ENCODE results near the gene GDPD3. TPM values are rescaled to one million over a fixed set of nuclear protein-coding genes. Genes with fewer than 3 reads are reported as not detected.

Gene GDPD3
- total RNA-seq, 1 donor from 2014 or later, result not detected

DNA sequence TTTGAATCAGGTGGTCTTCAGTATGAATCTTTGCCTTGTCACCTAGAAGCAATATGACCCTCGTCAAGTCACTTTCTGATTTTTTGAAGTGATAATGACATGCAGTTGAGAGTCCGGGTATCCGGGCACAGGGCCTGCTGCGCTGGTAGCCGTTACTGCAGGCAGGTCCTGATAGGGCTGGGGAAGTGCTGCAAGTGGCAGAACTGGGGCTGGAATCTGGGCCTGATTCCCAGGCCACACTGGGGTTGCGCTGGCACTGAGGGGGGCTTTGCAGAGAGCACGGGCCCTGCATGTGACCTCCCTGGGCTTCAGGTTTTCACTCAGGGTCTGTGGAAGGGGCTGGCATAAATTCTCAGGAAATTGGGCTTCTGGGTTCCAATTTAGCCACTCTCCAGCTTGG, 34.6 kb downstream of the GDPD3 start:
- DNase-seq (ENCODE audit: low spot score), result no peak

- DNase-seq (ENCODE audit: low spot score), result no peak
Measured at GRCh38 chr16:30077656-30078055, 35.7 kb downstream of the GDPD3 start.

DNA sequence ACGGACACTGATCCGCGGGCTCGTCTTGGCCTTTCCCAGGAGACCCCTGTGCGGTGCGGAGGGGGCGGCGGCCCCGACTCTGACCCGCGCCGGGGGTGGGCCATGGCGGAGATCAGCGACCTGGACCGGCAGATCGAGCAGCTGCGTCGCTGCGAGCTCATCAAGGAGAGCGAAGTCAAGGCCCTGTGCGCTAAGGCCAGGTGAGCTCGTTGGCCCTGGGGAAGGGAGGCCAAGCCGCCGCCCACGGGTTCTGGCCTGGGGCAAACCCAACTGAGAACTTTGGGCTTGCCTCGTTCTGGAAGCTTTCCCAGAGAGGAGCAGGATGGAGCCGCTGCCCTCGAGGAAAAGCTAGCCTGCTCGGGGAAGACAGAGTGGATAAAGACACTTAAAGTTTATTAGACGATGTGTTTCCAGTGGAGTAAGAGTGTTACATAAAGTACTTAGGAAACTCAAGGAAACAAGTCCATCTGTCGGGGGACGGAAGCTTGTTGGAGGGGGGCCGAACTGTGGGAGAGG, 37.0 kb downstream of the GDPD3 start:
- no peak for DNase-seq (ENCODE audit: low spot score)

DNA sequence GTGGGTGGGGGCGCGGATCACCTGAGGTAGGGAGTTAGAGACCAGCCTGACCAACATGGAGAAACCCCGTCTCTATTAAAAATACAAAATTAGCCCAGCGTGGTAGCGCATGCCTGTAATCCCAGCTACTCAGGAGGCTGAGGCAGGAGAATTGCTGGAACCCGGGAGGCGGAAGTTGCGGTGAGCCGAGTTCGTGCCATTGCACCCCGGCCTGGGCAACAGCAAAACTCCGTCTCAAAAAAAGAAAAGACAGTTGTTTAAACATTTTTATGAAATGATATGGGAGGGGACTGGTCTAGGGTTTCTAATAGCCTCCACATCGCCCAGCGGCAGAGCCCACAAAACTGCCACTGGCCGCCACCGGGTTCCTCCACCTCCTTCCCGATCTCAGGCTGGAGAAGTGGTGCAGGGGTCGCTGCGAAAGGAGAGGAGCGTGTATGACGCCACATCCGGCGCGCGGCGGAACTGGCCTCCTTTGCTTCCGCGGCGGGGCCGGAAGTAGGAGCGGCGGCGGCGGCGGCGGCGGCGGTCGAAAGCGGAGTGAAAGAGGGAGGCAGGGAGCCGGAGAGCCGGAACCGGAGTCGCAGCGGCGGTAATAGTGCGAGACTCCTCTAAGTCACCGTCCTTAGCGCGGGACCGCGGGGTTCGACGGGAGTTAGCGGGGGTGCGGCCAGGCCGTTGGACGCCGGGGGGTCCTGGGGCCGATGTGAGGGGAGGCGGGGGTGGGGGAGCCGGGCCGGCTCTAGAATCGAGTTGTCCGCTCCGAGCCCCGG, 37.6 kb downstream of the GDPD3 start, which contains the start of gene PPP4C:
Gene PPP4C (plus strand): TSS at position 492 of the 773 bp plus-strand sequence. CDS start 384 bp downstream, outside the sequence.
- peak; percentile 92 for DNase-seq (ENCODE audit: low spot score)

DNA sequence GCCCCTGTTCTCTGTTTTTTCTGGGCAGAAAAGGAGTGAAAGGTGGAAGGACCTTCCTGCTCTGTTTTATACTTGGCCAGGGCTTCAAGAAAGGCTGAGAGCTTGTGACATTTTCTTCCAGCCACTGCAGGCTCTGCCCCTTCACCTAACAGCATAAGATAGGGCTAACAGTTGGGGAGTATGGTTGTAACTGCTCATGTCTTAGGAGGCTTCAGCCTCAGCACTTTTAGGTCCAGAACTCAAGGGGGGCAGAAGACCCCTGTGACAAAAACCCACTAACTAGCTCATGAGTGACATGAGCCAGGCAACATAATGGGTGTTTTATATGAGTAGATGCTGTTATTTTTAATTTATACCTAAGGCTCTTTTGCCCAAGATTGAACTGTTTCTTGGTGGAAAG, 42.8 kb downstream of the GDPD3 start:
- DNase-seq (ENCODE audit: low spot score), result no peak

DNA sequence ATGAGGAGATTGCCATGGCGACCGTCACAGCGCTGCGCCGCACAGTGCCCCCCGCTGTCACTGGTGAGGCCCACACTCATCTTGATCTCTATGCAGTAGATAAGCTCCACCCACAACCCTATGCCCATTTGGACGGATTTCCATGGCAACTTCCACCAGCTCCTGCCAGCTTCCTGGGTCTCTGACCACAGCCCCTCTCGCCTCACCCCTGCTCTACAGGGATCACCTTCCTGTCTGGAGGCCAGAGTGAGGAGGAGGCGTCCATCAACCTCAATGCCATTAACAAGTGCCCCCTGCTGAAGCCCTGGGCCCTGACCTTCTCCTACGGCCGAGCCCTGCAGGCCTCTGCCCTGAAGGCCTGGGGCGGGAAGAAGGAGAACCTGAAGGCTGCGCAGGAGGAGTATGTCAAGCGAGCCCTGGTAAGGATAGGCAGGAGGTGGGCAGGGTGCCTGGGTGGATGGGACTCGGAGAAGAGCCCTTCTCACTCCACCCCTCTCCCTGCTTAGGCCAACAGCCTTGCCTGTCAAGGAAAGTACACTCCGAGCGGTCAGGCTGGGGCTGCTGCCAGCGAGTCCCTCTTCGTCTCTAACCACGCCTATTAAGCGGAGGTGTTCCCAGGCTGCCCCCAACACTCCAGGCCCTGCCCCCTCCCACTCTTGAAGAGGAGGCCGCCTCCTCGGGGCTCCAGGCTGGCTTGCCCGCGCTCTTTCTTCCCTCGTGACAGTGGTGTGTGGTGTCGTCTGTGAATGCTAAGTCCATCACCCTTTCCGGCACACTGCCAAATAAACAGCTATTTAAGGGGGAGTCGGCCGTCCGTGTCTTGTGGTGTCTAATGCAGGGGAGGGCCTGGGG, 43.5 kb downstream of the GDPD3 start:
- DNase-seq (ENCODE audit: low spot score), result no peak

DNA sequence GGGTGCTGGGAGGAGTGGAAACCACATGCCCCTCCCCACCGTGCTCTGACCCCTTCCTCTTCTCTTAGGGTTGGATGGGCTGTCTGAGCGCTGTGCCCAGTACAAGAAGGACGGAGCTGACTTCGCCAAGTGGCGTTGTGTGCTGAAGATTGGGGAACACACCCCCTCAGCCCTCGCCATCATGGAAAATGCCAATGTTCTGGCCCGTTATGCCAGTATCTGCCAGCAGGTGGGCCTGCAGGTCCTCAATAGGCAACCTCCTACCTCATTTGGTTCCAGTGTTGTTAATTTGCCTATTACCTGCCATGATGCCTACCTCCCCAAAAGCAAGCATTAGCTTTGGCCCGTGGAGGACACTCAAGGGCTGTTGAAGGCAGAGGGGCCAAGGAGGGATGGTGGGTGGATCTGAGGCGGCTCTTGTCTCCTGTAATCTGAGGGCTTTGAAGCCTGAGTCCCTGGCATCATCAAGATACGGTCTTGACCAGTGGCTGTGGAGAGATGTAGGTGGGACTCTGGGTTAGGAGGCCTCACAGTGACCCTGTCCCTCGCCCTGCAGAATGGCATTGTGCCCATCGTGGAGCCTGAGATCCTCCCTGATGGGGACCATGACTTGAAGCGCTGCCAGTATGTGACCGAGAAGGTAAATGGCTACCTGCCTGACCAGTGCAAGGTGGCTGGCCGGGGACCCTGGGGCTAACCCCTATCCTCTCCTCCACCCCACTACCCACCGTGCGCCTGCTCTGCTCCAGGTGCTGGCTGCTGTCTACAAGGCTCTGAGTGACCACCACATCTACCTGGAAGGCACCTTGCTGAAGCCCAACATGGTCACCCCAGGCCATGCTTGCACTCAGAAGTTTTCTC, 44.4 kb downstream of the GDPD3 start:
- no peak for DNase-seq (ENCODE audit: low spot score)

DNA sequence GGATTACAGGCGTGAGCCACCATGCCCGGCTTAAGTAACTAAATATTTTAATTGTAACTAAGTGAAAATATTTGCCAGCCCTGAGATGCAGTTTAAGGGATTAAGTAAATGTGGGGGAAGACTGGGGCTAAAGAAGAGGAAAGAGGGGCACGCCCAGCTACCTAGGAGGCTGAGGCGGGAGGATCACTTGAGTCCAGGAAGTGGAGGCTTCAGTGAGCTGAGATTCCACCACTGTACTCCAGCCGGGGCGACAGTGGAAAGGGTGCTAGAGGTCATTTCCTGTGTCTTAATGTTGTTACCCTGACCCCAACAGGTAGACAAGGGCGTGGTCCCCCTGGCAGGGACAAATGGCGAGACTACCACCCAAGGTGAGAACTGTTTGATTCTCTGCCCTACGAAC, 45.0 kb downstream of the GDPD3 start:
- DNase-seq (ENCODE audit: low spot score), result no peak

GRCh38 chr16:30067584-30067916, 45.8 kb downstream of the GDPD3 start:
- DNase-seq (ENCODE audit: low spot score), result no peak

DNA sequence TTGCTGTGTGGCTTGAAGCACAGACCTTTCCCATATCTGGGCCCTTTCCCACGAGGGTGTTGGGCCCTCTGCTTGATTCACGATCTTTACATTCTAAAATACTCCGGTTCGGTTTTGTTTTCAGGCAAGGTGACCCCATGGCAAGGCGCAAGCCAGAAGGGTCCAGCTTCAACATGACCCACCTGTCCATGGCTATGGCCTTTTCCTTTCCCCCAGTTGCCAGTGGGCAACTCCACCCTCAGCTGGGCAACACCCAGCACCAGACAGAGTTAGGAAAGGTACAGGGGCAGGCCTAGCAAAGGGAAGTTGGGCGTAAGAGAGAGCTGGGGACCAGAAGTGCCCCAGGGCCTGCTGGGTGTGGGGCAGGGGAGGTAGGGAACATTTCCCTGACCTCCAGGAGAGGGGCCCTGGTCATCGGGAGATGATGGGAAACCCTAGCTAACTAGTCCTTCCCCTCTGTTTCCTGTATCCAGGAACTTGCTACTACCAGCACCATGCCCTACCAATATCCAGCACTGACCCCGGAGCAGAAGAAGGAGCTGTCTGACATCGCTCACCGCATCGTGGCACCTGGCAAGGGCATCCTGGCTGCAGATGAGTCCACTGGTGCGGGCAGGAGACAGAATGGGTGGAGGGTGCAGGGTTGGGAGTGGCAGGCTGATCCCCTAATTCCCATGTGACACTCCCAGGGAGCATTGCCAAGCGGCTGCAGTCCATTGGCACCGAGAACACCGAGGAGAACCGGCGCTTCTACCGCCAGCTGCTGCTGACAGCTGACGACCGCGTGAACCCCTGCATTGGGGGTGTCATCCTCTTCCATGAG, 46.4 kb downstream of the GDPD3 start:
- DNase-seq (ENCODE audit: low spot score), result no peak

- no peak for DNase-seq (ENCODE audit: low spot score)
Measured at GRCh38 chr16:30065943-30066760, 47.2 kb downstream of the GDPD3 start.

- peak; percentile 99 for DNase-seq (ENCODE audit: low spot score)
Measured at GRCh38 chr16:30065102-30065942, 48.0 kb downstream of the GDPD3 start, which contains the start of gene ALDOA. Gene ALDOA (plus strand): TSS chr16:30065760. CDS start chr16:30066898, 1,138 bp downstream.

GRCh38 chr16:30064729-30065101, 48.6 kb downstream of the GDPD3 start:
- no peak for DNase-seq (ENCODE audit: low spot score)

DNA sequence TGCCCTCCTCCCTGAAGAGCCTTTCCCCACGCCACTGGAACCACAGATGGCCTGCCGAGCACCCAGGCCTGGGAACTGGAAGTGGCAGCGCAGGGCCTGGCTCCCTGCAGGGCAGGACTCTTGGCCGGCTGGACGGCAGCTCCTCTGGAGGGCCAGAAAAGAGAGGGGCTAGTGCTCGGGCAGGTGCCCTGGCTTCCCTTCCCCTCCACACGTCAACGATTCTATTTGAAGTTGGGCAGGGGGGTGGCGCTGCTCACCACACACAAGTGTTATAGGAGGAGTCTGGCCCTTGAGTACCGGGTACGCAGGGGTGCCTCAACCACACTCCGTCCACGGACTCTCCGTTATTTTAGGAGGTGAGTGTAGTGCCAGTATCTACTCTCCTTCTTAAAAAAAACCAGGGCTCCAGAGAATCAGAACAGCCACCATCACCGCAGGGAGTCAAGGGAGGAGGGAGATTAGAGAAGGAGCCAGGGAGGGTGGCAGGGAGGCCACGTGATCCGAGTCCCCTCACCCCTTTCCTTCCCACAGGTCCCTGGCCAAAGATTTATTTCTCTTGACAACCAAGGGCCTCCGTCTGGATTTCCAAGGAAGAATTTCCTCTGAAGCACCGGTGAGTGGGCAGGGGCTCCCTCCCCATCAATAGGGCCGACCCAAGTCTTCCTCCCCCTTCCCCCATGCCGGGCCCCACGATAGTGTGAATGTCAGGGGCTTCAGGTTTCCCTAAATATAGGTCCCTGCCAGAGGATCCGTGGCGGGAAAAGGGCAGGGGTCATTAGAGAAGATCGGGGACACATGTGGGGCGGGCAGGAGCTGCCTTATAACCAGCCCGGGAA, 49.2 kb downstream of the GDPD3 start:
- DNase-seq (ENCODE audit: low spot score), result peak; percentile 80

- DNase-seq (ENCODE audit: low spot score), result no peak
Measured at GRCh38 chr16:30063278-30063892, 50.0 kb downstream of the GDPD3 start.

DNA sequence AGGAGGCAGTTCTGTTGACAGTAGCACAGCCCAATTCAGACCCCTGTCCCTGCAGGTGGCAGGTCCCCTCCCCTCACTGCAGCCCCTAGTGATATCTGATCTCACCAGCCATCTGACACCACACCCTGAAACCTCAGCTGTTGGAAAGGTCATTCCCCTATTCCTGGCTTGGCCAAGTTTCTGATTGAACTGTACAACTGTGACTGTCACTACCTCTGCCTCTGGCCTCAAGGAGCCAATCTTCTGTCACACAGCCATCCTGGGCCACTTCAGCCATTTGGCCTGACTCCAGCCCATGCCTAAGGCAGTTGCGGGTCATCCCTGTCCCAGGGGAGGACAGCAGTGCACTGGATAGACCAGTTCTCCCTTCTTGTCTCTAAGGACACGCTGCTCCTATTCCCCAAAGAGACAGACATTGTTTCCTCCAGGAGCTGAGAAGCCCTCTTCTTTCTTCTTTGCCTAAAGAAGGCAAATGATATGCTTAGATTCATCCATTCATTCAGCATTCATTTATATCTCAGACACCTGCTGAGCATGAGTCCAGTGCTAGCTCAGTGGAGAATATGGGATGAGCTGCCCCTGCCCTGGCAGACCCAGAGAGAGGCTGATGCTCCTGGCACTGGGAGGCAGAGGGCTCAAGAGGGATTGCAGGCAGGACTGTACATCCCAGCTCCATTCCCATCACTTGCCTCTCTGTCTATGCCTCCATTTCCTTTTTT, 52.3 kb downstream of the GDPD3 start:
- DNase-seq (ENCODE audit: low spot score), result no peak

DNA sequence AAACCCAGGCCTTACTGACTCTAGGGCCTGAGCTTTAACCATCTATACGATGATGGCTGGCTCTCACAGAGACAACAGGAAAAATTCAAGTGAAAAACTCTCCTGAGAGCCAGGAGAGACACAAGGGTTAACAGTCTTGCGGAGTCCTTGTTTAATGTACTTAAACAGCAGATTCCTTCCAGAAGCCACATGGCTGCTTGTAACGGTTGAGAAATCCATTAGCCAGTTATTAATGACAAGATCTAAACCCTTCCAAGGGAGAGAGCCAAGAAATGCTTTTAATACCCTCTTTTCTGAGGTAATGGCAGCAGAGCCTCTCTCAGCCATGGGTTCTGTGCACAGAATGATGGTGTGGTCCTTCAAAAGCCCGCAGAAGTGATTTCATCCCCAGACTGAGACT, 53.0 kb downstream of the GDPD3 start:
- DNase-seq (ENCODE audit: low spot score), result peak; percentile 53

All from umbilical cord (tissue), 2 donors.